HG03442 (cell line): ENCODE data around the gene CDH13.

ENCODE experiments used
- ATAC-seq: cut with Tn5 transposase; IDR thresholded peaks from one replicate; pipeline ENCODE4 v1.9.1; 2021; ENCODE audit warnings: mild to moderate bottlenecking, moderate library complexity; ENCODE audit not compliant: unreplicated experiment

CDH13 gene

GRCh38 chr16:83579027-83579426, 952.3 kb downstream of the CDH13 start:
- ATAC-seq, result no peak

- ATAC-seq, result no peak
Observed at GRCh38 chr16:83579436-83579835, 952.7 kb downstream of the CDH13 start.

GRCh38 chr16:83581082-83581481, 954.3 kb downstream of the CDH13 start:
- peak; percentile 71 for ATAC-seq

DNA sequence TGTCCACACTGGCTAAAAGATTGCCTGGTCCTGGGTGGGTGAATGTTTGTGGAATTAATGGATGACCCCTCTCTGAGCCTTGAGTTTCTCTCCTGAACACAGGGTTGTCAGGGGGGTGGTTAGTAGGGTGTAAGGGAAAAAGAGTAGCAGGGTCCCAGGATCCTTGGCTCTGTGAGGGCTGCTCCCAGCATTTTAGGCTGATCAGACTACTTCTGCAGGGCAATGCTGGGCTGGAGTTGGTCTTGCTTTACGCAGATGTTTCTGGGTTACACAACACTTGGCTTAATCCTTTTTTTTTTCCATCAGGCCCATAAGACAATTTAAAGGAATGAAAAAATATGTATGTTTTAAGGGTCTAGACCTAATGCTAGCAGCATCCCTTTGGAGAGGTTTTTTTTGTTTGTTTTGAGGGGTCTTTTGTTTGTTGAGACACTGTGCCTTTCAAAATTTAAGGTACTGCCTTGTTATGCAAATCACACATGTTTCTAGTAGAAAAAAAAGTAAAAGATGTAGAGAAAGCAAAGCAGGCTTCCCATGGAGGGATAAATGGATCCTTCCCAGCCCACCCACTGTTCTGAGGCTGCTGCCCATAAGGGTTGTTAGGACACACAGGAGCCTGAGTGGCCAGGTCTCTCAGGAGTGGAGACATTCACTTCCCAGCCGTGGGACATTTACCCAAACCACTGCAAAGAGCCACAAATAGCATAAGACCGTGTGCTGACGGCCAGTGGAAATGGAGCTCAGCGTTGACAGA, 955.4 kb downstream of the CDH13 start:
- ATAC-seq, result no peak

- ATAC-seq, result no peak
Observed at GRCh38 chr16:83586036-83586435, 959.3 kb downstream of the CDH13 start.

GRCh38 chr16:83586461-83587200, 959.9 kb downstream of the CDH13 start:
- ATAC-seq, result no peak

GRCh38 chr16:83587201-83587600, 960.4 kb downstream of the CDH13 start:
- no peak for ATAC-seq

- ATAC-seq, result no peak
Observed at GRCh38 chr16:83588070-83588469, 961.3 kb downstream of the CDH13 start.

GRCh38 chr16:83589576-83589975, 962.8 kb downstream of the CDH13 start:
- no peak for ATAC-seq

GRCh38 chr16:83592778-83593177, 966.0 kb downstream of the CDH13 start:
- no peak for ATAC-seq

DNA sequence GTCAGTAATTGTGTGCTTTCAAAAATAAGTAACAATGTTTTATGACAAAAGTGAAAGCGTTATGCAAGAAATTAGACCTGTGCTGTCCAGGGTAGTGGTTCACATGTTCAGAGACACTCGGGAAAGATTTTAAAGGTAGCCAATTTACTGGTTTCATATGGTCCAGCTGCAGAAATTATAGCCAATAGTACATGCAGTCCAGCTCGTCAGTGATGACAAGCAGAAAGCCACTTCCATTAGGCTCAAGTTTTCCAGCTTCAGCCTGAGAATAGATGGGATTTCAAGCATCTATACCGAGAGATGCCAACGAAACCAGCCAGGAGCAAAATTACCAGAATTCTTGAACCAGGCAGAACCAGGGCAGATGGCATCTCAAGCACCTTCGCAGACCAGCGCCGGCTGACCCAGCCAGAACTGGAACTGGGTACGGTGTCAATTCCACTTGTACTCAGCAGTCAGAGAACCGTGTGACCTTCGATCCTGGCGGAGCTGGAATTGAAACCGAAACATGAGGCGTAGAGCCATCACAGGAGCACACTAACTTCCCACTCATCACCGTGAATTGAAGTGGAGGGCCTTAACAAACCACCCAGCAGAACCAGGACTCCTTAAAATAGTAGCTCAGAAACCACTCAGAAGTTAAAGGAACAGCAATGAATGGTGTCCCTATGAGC, 973.2 kb downstream of the CDH13 start:
- no peak for ATAC-seq

- no peak for ATAC-seq
Observed at GRCh38 chr16:83602761-83603722, 976.3 kb downstream of the CDH13 start.

DNA sequence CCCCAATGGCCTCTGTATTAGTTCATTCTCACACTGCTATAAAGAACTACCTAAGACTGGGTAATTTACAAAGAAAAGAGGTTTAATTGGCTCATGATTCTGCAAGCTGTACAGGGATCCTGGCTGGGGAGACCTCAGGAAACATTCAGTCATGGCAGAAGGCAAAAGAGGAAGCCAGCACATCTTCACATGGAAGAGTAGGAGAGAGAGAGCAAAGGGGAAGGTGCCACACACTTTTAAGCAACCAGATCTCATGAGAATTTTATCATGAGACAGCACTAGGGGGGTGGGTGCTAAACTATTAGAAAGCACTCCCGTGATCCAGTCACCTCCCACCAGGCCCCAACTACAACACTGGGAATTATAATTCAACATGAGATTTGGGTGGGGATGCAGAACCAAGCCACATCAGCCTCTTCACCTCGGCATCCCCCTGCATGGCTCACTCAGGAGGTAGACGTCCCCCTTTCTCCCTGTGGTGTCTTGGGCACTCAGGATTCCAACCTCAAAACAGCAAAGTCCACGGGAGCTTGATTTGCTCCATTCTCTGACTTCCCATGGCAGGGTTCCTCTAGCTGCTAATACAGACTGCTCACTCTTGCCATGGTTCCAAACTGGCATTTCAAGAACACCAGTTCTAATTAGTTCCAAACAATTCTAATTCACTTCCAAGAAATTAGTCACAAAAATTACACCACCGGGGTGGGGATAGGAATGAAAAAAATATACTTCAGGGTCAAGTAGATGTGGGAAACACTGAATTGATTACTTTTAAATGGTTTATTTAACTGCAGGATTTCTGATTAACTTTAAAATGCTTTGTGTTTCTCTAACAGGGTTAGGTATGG, 977.2 kb downstream of the CDH13 start:
- no peak for ATAC-seq

DNA sequence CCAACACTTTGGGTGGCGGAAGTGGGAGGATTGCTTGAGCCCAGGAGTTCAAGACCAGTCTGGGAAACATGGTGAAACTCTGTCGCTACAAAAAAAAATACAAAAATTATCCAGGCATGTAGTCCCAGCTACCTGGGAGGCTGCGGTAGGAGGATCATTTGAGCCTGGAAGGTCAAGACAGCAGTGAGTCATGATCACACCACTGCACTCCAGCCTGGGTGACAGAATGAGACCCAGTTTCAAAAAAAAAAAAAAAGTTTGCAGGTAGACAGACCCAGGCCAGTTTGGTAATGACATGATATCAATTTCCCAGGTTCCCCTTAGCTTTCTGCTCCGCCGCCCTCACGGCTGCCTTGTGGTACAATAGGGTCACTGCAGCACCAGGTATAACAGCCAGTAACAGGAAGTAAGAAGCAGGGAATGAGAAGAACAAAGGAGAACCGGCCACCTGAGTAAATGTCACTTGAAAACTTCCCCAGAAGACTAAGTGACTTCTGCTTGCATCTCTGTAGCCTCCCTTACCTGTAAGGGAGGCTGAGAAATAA, 979.8 kb downstream of the CDH13 start:
- no peak for ATAC-seq

- ATAC-seq, result no peak
Observed at GRCh38 chr16:83609178-83609577, 982.4 kb downstream of the CDH13 start.

- no peak for ATAC-seq
Observed at GRCh38 chr16:83615141-83615952, 988.6 kb downstream of the CDH13 start.

GRCh38 chr16:83615953-83616350, 989.2 kb downstream of the CDH13 start:
- ATAC-seq, result no peak

- no peak for ATAC-seq
Observed at GRCh38 chr16:83619381-83620150, 992.8 kb downstream of the CDH13 start.
